ENCODE data around the gene ATP6V0B. TPM values are rescaled to one million over a fixed set of nuclear protein-coding genes. Genes with fewer than 3 reads are reported as not detected.

Gene ATP6V0B
- total and polyA plus RNA-seq, 8 donors, result 59.8 to 208 (median 84.8) TPM

GRCh38 chr1:43969746-43970466, 4.9 kb upstream of the ATP6V0B start, which contains the start of gene DPH2:
DPH2 (plus strand) TSS chr1:43970010; CDS start chr1:43970176, 166 bp downstream.
- no peaks in the 10 kb centered on the region for H3K36me3 ChIP-seq
- H3K4me1 ChIP-seq, result peaks cover 0 to 9% (median 6%) of the 10 kb centered on the region in 3 donors
- peak; percentile 93 to 98 (median 97) for DNase-seq
- ATAC-seq, result peak; percentile 83 to 93 (median 90)
- H3K27me3 ChIP-seq, result no peaks in the 10 kb centered on the region
- intact Hi-C loops (cut with DNase I), result no loop called here
- WGBS, 2 donors, result 1% methylated on average over 47 of the region's 47 CpGs
- no peak for TF ChIP-seq CTCF (IDR thresholded peaks at IDR 0.05)
- no peak within 1 kb of the TSS for H3K27ac ChIP-seq
- peak within 1 kb of the TSS; percentile 65 to 90 (median 77) for H3K4me3 ChIP-seq
- no peaks in the 10 kb centered on the region for H3K9me3 ChIP-seq
- FAIRE-seq, result peak; percentile 79

- H3K4me3 ChIP-seq, result peak overlapping the region; percentile 65 to 90 (median 77)
- H3K27ac ChIP-seq, result no peak overlapping the region
- H3K27me3 ChIP-seq, result no peaks in the 10 kb centered on the region
- H3K9me3 ChIP-seq, result no peaks in the 10 kb centered on the region
- ATAC-seq, result no peak
- peaks cover 0 to 9% (median 6%) of the 10 kb centered on the region in 3 donors for H3K4me1 ChIP-seq
- FAIRE-seq, result no peak
- DNase-seq, result no peak
- intact Hi-C loops (cut with DNase I), result no loop called here
- H3K36me3 ChIP-seq, result no peaks in the 10 kb centered on the region
- WGBS, 2 donors, result 28 to 38% methylated on average over 5 of the region's 5 CpGs
- no peak for TF ChIP-seq CTCF (IDR thresholded peaks at IDR 0.05)
Measured at GRCh38 chr1:43970502-43970901, 4.3 kb upstream of the ATP6V0B start.

- Histone ChIP-seq H3K27me3 (no peaks in the 10 kb centered on the region), H3K9me3 (no peaks in the 10 kb centered on the region), H3K4me1 (peaks cover 2 to 10% (median 6%) of the 10 kb centered on the region in 3 donors), H3K27ac (no peak overlapping the region), H3K4me3 (peak overlapping the region in 1 of 4 donors; percentile 65), H3K36me3 (no peaks in the 10 kb centered on the region)
- peak in 1 of 6 donors; percentile 11 for DNase-seq
- 54 to 58% methylated on average over 9 of the region's 9 CpGs for WGBS, 2 donors
- no peak for ATAC-seq
- no peak for FAIRE-seq
- TF ChIP-seq CTCF (IDR thresholded peaks at IDR 0.05), result no peak
- intact Hi-C loops (cut with DNase I), result no loop called here
Measured at GRCh38 chr1:43970911-43971310, 3.8 kb upstream of the ATP6V0B start.

GRCh38 chr1:43971336-43971980, 3.3 kb upstream of the ATP6V0B start:
- no peak overlapping the region for H3K27ac ChIP-seq
- intact Hi-C loops (cut with DNase I), result no loop called here
- DNase-seq (peak in 1 of 6 donors; percentile 15), FAIRE-seq (no peak), ATAC-seq (no peak)
- TF ChIP-seq CTCF (IDR thresholded peaks at IDR 0.05), result no peak
- no peak overlapping the region for H3K4me3 ChIP-seq
- peaks cover 6 to 16% (median 7%) of the 10 kb centered on the region in 3 donors for H3K4me1 ChIP-seq
- 91% methylated on average over 17 of the region's 17 CpGs for WGBS, 2 donors
- H3K9me3 ChIP-seq, result no peaks in the 10 kb centered on the region
- no peaks in the 10 kb centered on the region for H3K36me3 ChIP-seq
- no peaks in the 10 kb centered on the region for H3K27me3 ChIP-seq
